ENCODE data around the gene ACSS2.

Gene ACSS2

DNA sequence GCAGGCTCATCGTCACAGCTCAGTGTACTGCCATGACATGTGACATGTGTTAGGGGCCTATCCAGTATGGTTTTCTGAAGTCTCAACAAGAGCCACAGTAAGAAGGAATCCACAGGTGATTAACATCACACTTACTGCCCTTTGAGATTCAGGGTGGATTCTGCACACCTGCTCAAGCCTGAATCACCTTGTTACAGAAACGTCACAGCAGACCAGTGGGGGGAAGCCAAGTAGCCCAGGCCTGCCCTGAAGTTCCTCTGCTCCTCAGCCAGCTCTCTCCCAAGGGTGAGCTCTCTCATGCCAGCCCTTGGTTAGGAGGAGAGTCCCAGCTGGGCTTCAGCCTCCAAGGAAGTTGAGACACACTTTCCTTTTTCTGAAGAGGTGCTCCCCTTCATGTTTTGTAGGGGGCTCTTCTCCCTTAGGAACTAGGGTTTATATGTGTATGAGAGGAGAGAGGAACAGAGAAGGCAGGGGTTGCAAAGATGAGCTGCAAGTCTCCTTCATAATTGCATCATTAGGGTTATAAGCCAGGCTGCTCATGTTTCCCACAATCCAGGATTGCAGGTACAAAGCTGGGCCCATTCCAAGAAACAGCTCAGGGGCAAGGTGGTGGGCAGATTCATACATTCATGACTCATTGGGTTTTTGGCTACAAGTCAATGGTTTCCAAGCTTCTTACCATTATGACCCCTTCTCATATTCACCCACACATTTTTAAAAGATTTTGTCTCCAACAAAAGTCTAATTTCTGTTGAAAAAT, 67.6 kb downstream of the ACSS2 start:
- Mint-ChIP-seq H3K4me3 (no peak overlapping the region), H3K9me3 (no peaks in the 10 kb centered on the region), H3K36me3 (ENCODE audit: low read depth) (peaks cover 48% of the 10 kb centered on the region), H3K27me3 (ENCODE audit: low read depth) (no peaks in the 10 kb centered on the region), H3K4me1 (peaks cover 12% of the 10 kb centered on the region), H3K27ac (no peak overlapping the region)
- no peak for TF ChIP-seq CTCF (IDR thresholded peaks at IDR 0.05; ENCODE audit: unreplicated experiment in 3 of 3)

DNA sequence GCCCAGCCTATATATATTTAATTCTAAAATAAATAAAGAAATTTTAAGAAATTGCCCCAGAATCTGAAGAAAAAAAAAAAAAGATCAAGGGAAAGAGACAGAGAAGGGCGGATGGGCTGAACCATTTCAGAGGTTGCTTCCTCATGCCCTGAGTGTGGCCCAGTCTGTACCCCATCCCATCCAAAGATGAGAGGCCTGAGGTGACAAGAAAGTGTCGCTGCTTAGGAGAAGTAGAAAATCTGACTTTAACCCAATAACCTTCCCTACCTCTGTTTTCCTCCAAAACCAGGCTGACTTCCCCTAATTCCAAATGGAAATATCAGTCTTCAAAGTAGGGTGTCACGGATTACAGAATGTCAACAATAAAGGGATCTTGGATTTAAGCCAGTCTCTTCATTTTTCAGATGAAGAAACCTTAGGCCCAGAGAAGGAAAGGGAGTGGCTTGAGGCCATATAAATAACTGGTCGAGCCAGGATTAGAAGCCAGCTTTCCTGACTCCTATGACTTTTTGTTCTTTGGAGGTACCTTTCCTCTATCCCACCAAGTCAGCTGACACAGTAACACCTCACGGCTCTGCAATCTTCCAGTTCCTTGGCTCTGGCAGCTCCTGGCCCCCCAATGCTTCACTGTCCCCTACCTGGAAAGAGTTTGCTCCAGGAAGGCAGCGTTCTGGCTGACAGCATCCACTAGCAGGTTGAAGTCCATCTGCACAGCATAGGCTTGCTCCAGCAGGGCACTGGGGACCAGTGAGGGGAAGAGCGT, 69.1 kb downstream of the ACSS2 start:
- Mint-ChIP-seq H3K4me3 (no peak overlapping the region), H3K27ac (peak overlapping the region in 2 of 3 experiments; percentile 8 to 35), H3K27me3 (ENCODE audit: low read depth) (no peaks in the 10 kb centered on the region), H3K9me3 (no peaks in the 10 kb centered on the region), H3K4me1 (peaks cover 11% of the 10 kb centered on the region), H3K36me3 (ENCODE audit: low read depth) (peaks cover 51% of the 10 kb centered on the region)
- no peak for TF ChIP-seq CTCF (IDR thresholded peaks at IDR 0.05; ENCODE audit: unreplicated experiment in 3 of 3)

GRCh38 chr20:34946661-34947060, 70.2 kb downstream of the ACSS2 start:
- Mint-ChIP-seq H3K4me1 (peaks cover 7% of the 10 kb centered on the region), H3K36me3 (ENCODE audit: low read depth) (peaks cover 41% of the 10 kb centered on the region), H3K27ac (peak overlapping the region in 2 of 3 experiments; percentile 8 to 35), H3K9me3 (no peaks in the 10 kb centered on the region), H3K27me3 (ENCODE audit: low read depth) (no peaks in the 10 kb centered on the region), H3K4me3 (no peak overlapping the region)
- no peak for TF ChIP-seq CTCF (IDR thresholded peaks at IDR 0.05; ENCODE audit: unreplicated experiment in 3 of 3)

DNA sequence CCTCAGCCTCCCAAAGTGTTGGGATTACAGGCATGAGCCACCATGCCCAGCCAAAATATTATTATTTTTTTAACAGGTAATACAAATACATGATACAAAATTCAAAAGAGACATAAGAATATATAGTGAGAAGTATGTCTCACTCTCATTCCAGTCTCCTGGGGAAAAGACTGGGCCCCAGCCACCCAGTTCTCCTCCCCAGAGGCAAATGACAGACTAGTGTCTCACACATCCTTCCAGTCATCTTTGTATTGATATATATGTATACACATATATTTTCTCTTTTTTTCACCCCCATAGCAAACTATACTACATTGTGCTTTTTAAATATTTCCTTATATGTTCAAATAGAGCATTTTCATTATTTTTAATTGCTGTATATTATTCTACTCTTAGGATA, 70.9 kb downstream of the ACSS2 start:
- Mint-ChIP-seq H3K36me3 (ENCODE audit: low read depth) (peaks cover 39% of the 10 kb centered on the region), H3K9me3 (no peaks in the 10 kb centered on the region), H3K27ac (no peak overlapping the region), H3K27me3 (ENCODE audit: low read depth) (no peaks in the 10 kb centered on the region), H3K4me3 (no peak overlapping the region), H3K4me1 (peaks cover 7% of the 10 kb centered on the region)
- TF ChIP-seq CTCF (IDR thresholded peaks at IDR 0.05; ENCODE audit: unreplicated experiment in 3 of 3): no peak

DNA sequence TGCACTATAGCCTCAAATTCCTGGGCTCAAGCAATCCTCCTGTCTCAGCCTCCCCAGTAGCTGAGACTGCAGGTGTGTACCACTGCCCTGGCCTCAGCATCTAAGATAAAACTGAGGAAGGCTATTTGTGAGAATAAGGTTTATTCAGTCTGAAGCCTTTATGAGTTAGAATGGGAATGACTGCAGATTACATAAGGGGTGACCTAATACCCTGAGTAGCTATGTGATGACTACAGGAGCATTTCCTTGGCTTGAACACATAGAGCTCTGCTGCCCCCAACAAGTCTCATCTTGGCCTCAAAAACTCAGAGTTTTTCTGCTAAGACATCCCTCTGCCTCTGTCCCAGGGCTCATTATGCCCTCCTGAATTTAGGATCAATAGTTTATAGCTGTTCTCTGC, 71.6 kb downstream of the ACSS2 start:
- no peaks in the 10 kb centered on the region for H3K27me3 Mint-ChIP-seq (ENCODE audit: low read depth)
- H3K36me3 Mint-ChIP-seq (ENCODE audit: low read depth): peaks cover 34% of the 10 kb centered on the region
- H3K4me3 Mint-ChIP-seq: no peak overlapping the region
- H3K9me3 Mint-ChIP-seq: no peaks in the 10 kb centered on the region
- H3K4me1 Mint-ChIP-seq: peaks cover 14% of the 10 kb centered on the region
- no peak overlapping the region for H3K27ac Mint-ChIP-seq
- no peak for TF ChIP-seq CTCF (IDR thresholded peaks at IDR 0.05; ENCODE audit: unreplicated experiment in 3 of 3)

Measured in nephron (organoid).